Skin epidermis (tissue), 12 donors: ENCODE data around the gene TREX2.
A peak's percentile ranks its signal among the peaks of the same experiment; 100 is the strongest.

Experiments
- H3K27ac ChIP-seq, 21 experiments: fragments of 200-600 bp; sonication (generic) in 11 of 21; one replicate each; pipeline ENCODE4 v1.5.0; 2020; ENCODE audit warnings: mild to moderate bottlenecking in 3 of 21, inconsistent platforms in 2 of 21, moderate library complexity in 2 of 21
- H3K4me3 ChIP-seq, 7 experiments: fragments of 200-600 bp; sonication (generic) in 2 of 7; one replicate each; pipeline ENCODE4 v1.5.0; 2020; ENCODE audit warnings: inconsistent platforms in 2 of 7, mild to moderate bottlenecking in 2 of 7, moderate library complexity in 1 of 7

Gene TREX2, protein sequence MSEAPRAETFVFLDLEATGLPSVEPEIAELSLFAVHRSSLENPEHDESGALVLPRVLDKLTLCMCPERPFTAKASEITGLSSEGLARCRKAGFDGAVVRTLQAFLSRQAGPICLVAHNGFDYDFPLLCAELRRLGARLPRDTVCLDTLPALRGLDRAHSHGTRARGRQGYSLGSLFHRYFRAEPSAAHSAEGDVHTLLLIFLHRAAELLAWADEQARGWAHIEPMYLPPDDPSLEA

DNA sequence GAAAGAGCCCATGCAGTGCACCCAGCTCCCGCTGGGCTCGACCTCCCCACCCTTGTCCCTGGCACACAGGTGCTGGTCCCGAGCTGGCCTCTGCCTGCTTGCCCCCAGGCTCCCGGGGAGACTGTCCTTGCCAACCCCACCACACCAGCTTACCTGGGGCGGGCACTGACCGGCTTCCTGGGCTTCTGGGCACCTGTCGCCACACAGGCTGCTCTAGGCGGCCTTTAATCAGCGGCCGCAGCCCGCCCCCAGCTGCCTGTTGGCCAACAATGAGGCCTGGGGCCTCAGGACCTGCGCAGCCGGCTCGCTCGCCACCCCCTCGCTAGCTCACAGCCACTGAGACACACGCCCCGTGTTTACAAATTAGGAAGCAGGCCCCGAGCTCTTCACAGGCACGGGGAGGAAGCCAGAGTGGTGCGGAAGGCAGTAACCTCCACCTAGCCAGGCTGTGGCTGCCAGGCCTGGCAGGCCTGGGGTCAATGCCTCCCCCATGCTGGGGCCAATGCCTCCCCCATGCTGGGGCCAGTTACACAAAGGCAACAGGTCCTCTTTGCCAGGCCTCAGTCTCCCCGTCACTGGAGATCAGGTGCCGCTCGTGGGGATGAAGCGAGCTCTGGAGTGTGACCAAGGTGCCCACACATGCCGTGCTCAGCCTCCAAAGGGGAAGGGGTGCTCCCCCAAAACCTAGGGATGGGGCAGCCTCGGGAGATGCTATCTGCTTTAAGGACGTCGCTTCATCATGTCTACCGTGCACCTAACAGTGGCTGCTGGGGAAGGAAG lies at the start of gene TREX2:
TREX2 (minus strand) TSS at position 201 of the 780 bp plus-strand sequence. CDS start 626 bp downstream, outside the sequence.
- Histone ChIP-seq H3K4me3 (peak within 1 kb of the TSS in 1 of 7 experiments; percentile 0), H3K27ac (no peak within 1 kb of the TSS)

DNA sequence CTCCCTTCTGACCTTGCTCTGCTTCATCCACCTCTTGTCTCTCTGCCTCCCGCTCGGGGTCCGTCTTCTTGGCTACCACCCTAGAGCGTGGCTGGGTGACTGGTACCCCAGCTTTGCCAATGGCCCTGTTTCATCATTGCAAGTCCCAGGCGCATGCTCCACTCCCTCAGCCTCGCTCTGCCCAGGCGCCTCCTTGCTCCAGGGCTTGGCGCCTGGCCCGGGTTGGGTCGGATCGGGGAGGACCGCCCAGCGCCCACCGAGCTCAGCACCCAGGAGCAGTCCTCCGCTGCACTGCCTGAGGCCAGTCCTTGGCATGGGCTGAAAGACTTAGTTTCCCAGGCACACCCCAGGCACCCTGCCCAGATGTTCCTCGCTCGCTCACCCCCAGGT lies 49.5 kb upstream of the TREX2 start:
- H3K27ac ChIP-seq, result peak overlapping the region in 17 of 21 experiments; percentile 11 to 83 (median 51)
- H3K4me3 ChIP-seq, result peak overlapping the region; percentile 14 to 39 (median 28)

DNA sequence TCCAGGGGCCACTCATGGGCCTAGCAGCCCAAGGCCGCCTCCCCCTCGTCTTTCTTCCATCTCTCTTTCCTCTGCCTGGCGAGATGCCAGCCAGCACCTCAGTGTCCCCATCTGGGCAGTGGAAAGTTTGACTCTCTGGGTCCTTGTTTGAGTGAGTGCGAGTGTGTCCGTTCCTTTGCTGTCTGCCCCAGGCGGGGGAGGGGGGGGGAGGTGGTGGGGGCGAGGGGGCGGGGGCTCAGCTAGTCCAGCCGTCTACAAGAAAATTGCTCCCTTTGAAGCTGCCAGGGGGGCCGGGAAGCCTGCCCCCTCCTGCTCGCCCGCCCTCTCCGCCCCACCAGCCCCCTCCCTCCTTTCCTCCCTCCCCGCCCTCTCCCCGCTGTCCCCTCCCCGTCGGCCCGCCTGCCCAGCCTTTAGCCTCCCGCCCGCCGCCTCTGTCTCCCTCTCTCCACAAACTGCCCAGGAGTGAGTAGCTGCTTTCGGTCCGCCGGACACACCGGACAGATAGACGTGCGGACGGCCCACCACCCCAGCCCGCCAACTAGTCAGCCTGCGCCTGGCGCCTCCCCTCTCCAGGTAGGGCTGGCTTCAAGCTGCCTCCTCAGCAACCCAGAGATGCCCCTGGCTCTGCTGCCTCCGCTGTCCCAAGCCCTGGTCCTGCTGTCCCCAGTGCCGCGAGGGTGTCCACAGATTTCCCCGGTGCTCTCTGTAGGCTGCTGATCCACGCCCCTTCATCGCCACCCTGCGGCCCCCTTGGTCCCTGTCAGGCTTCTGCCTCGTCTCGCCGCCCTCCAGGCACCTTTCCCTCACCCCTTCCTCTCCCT lies 48.9 kb upstream of the TREX2 start, which contains the start of gene BGN:
BGN (plus strand) TSS at position 440 of the 821 bp plus-strand sequence. CDS start 9,652 bp downstream, outside the sequence.
- peak within 1 kb of the TSS; percentile 14 to 39 (median 28) for H3K4me3 ChIP-seq
- H3K27ac ChIP-seq, result peak within 1 kb of the TSS in 17 of 21 experiments; percentile 11 to 83 (median 51)

DNA sequence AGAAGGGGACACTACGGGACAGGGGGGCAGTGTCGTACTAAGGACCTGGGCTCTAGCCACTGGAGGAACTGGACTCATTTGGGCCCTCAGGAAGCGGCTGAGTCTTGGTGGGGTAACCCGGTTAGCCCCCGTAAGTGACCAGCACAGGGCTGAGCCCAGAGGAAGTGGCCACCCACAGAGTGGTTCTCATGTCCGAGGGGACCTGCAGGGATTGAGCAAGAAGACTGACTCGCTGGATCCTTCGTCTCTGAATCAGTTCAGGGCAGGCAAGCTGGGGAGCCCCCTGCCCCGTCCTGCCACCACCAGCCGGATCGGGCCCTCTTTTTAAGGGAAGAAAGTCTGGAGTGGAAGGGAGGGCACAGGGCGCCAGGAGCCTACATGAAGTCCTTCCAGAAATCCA lies 48.2 kb upstream of the TREX2 start:
- H3K4me3 ChIP-seq, result peak overlapping the region in 1 of 7 experiments; percentile 39
- H3K27ac ChIP-seq, result peak overlapping the region in 8 of 21 experiments; percentile 25 to 83 (median 66)

DNA sequence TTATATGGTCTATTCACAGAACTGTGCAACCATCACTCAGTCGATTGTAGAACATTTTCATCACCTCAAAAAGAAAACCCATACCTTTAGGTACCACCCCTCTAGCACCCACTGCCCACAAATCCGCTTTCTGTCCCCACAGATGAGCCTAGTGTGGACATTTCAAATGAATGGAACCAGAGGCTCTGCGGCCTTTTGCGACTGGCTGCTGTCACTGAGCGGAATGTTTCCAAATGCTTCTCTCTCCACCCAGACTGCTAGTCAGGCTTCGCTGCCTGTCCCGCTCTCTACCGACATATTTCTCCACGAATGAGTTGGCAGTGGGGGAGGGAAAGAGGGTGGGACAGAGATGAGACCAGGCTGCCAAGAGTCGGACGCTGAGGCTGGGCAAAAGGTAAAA lies 47.2 kb upstream of the TREX2 start:
- no peak overlapping the region for H3K27ac ChIP-seq
- H3K4me3 ChIP-seq, result no peak overlapping the region

DNA sequence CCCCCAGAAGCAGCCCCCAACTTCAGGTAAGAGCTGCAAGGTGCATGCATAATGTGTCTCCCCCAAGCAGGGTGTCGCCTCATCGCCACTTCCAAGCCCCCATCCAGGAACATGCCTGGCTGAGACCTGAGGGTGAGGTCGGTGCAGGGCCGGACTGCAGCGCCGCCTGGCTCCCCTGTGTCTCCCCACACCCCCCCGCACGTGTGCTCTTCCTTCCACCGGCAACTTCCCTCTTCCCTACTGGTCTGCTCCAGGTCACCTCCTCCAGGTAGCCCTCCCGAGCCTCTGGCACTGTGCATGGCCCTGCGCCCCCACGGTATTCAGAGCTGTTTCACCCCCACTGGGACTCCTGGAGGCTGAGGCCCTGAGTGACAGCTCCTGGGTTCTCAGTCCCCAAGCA lies 46.7 kb upstream of the TREX2 start:
- no peak overlapping the region for H3K27ac ChIP-seq
- no peak overlapping the region for H3K4me3 ChIP-seq

DNA sequence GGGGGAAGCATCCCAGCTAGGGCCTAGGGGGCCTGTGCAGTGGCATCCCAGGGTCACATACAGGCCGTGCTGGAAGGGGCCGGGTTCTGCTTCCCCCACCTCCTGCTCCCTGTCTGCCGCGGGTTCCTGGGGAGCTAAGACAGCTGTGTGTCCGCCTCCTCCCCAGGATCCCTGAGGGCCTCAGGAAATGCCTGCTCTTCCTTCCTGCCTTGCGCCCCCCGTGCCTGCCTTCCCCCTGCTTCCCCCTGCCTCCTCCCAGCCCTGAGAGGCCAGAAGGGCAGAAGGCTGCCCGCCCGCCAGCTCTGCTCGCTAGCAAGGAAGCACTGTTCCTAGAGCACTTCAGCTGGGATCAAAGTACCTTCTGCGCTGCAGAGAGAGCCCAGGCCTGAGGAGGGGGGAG lies 46.1 kb upstream of the TREX2 start:
- Histone ChIP-seq H3K27ac (no peak overlapping the region), H3K4me3 (no peak overlapping the region)

DNA sequence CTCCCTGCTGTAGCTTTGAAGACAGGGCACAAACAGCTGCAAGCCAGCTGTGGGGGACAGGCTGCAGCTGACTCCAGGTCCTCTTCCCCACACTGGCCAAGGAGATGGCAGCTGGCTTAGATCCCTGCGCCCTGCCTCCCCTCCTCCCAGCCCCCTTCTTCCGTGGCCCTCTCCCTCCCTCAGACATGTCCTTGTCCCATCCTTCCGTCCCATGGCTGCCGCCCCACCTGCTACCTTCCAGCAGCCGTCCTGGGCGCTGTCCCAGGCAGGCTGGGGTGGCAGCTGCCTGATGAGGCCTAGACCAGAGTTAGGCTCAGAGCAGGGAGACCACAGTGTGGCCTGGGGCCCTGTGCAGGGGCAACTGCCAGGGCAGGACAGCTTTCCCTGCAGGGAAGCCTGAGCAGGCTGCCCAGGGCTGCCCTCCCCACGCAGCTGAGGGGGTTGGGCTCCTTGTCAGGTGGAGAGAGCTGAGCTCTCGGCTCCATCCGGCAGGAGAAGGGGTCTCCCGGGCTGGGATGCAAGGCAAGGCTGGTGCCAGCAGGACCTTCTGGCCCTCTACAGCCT lies 45.6 kb upstream of the TREX2 start:
- no peak overlapping the region for H3K27ac ChIP-seq

DNA sequence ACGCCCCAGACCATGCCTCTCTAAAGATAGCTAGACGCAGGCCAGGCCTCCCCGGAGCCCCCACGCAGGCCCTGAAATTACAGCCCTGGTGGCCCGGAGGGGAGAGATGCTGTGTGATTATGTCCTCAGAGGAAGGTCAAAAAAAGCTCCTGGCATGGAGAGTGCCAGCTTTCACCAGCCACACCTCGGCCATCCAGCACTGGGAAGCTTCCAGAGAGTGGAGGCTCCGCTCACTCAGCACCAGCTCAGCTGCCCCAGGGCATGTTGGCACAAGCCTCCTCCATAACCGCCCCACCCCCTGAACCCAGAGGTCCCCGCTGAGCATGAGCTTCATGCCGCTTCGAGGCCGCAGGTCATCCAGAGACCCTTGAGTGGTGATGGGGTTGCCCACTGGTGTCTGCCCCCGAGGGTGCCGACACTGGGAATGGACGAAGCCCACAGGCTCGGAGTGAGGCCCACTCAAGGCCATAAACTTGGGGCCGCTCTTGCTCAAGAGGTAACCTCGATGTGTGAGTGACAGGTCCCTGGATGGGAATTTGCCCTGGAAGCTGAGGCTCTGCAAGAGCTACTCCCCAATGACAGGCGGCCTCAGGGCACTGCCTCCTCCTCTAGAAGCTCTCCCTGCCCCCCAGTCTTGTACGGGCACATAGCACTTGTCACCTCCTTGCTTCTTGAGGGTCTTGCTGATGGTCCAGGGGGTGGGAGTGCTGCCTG lies 44.5 kb upstream of the TREX2 start:
- H3K4me3 ChIP-seq, result no peak overlapping the region

More for the DNA sequence above, 45.6 kb upstream of the TREX2 start:
- no peak overlapping the region for H3K4me3 ChIP-seq

DNA sequence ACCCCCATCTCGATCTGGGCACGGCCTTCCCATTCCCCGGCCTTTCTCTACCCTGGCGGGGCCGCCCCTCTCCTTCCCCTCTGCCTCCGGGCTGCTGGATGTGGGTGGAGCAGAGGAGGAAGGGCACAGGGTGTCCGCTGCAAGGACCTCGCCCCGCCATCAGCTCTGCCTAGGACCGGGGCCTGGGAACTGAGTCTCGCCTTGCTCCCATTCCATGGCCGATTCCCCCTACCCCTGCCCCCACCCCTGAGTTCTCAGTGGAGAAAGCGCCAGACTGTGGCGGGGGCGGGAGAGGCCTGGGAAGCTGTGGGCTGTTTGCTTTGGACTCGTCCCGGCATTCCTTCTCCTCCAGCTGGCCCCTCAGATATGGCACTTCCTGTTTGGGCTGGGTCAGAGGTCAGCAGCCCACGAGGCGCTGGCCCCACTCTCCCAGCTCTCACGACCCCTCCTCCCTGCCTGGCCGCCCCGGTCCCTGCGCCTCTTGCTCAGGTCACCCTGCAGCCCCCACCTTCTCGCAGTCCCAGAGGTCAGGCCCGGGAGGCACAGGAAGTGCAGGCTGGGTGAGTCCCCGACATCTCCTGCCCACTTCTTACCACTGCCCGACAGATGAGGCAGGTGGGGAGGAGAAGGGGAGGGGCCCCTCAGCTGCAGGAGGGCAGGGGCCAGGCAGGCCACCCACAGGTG lies 42.5 kb upstream of the TREX2 start:
- no peak overlapping the region for H3K4me3 ChIP-seq
- H3K27ac ChIP-seq, result peak overlapping the region in 7 of 21 experiments; percentile 14 to 49 (median 38)

More for the DNA sequence above, 44.5 kb upstream of the TREX2 start:
- no peak overlapping the region for H3K27ac ChIP-seq

DNA sequence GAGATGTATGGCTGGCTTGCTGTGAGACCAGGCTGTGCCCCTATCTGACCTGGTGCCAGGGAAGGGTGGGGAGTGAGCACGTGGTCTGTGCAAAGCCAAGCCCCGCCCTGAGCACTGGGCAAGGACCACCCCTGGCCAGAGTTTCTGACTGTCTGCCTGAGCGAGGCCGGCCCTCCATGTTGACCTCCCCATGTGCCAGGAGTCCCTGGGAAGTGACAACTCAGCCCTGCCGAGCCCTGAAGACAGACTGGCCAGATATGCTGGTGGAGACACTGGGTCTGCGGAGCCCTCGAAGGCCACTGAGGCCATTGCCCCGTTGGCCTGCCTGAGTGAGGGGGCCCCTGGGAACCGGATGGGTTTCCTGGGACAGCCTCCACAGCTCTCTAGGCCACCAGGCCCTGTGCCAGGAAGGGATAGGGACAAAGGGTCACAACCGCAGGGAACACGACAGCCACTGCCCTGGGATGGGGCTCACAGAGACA lies 41.8 kb upstream of the TREX2 start:
- Histone ChIP-seq H3K4me3 (no peak overlapping the region), H3K27ac (peak overlapping the region in 5 of 21 experiments; percentile 14 to 49 (median 43))

DNA sequence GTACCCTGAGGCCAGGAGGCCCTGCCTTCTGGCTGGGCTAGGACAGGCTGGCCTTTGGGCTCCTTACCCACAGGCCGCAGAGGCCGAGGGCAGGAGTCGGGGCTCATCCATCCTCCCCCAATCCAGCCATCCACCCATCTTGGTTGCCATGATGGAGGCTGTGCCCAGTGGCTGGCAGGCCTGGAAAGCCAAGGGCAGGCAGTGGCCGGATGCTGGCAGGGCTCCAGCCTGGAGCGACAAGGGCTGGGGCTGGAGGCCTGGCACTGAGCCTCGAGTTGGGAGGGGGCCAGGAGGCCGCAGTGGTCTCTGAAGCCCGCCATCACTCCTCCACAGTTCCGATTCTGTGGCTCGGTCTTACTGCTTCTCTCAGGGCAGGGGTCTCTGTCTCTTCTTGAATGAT lies 40.3 kb upstream of the TREX2 start:
- H3K4me3 ChIP-seq, result no peak overlapping the region

DNA sequence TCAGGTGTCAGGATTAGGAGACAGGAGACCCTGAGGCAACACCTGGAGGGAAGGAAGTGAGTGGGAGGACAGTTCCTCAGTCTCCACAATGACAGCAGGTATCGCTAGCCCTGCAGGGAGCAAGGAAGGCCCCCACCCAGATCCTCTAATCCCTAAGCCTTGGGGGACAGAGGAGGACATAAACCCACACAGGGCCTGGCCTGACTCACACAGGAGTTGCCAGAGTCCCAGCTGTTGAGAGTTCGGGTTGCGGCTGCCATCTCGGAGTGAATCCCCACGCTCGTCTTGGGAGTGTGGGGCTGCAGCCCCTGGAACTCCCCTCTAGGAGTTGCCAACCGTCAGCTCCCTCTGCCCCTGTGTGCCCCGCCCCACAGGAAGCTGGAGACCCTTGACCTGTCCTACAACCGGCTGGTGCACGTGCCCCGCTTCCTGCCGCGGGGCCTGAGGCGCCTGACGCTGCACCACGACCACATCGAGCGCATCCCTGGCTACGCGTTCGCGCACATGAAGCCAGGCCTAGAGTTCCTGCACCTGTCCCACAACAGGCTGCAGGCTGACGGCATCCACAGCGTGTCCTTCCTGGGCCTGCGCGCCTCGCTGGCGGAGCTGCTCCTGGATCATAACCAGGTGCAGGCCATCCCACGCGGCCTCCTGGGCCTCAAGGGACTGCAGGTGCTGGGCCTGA lies 39.7 kb upstream of the TREX2 start:
- Histone ChIP-seq H3K27ac (no peak overlapping the region), H3K4me3 (no peak overlapping the region)

More for the DNA sequence above, 40.3 kb upstream of the TREX2 start:
- no peak overlapping the region for H3K27ac ChIP-seq

DNA sequence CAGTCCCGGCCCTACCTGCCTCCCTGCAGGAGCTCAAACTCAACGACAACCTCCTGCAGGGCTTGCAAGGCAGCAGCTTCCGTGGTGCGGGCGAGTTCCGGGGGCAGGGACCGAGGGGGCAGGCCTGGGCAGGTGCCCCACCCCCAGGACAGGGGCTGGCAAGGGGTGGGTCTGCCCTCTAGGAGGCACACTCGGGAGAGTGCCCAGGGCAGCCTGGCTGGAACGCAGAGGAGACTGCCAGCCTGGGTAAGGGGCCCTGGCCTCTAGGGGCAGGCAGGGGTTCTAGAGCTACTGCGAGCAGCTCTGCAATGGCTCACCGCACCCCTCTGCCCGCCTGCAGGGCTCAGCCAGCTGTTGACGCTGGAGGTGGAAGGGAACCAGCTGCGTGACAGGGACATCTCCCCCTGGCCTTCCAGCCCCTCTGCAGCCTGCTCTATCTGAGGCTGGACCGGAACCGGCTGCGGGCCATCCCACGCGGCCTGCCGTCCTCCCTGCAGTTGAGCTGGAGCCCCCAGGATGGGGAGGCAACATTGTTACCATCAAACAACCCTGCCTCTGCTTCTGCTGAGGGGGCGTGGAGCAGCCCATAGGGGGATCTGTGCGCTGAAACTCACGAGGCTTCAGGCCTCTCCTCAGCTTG lies 36.6 kb upstream of the TREX2 start:
- no peak overlapping the region for H3K27ac ChIP-seq

DNA sequence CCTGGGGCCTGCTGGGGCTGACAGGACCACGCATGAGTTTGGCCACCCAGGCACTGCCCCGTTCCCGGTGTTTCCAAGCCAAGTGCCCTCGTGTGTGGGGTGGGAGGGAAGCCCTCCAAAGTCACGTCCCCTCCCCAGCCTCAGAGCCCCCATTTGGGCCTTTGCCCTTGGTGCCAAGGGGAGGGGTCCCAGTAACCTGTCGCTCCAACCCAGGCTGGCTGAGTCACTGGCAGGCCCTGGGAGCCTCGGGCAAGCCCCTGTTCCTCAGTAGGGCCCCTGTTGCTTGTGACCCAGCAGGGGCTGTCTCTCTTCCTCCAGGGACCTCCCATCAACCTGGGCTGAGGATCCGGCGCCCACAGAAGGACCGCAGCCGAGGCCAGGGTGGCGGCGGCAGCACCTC lies 35.2 kb upstream of the TREX2 start:
- H3K4me3 ChIP-seq, result no peak overlapping the region
- H3K27ac ChIP-seq, result peak overlapping the region in 2 of 21 experiments; percentile 17 to 59

More for the DNA sequence above, 36.6 kb upstream of the TREX2 start:
- H3K4me3 ChIP-seq, result no peak overlapping the region

DNA sequence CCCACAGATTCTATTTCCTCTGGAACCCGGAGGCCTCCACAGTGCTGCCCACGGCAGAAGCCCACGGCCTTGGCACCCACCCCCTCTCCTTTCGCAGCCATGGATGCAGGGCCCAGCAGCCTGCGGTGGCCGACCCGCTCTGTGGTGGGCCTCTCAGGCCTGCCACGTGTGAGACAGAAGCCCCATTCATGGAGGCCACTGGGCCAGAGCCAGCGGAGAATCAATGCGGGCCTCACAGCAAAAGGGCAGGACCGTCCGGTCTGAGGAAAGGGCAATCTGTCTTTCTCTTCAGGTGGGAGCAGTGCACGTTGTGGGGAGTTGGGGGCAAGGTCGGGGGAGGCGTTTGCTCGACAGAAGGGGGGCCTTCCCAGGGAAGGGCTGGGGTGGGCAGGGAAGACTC lies 32.9 kb upstream of the TREX2 start:
- H3K4me3 ChIP-seq, result no peak overlapping the region
- H3K27ac ChIP-seq, result peak overlapping the region in 1 of 21 experiments; percentile 30

DNA sequence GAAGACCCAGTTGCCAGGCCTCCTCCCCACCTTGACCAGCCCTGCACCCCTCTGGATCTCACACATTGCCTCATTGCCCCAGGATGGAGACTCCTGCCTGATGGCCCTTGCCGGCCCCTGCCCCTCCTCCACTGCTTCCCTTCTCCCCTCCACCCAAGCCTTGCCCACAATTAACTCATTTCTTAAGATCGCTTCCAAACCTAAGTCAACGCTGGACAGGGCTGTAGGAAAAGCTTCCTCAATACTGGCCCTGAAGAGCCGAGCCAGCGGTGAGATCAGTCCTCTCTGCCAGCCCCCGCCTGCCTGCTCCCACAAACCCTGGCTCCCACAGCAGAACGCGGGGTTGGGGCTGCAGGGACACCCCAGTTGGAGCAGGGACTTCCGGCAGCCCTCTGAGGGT lies 32.0 kb upstream of the TREX2 start:
- Histone ChIP-seq H3K4me3 (no peak overlapping the region), H3K27ac (peak overlapping the region in 10 of 21 experiments; percentile 36 to 86 (median 76))
